Measurements from ENCODE around the gene MARCKS.

The MARCKS gene

GRCh38 chr6:113870917-113871316 is 13.8 kb downstream of the MARCKS start:
- Histone ChIP-seq H3K4me1 (ENCODE audit: insufficient read depth, low read length) (peaks cover 20% of the 10 kb centered on the region), H3K9me3 (ENCODE audit: insufficient read depth, low read length, severe bottlenecking) (no peaks in the 10 kb centered on the region), H3K27ac (ENCODE audit: low read length) (no peak overlapping the region), H3K79me2 (ENCODE audit: insufficient read depth, low read length) (no peaks in the 10 kb centered on the region), H2AFZ (ENCODE audit: low read depth, low read length) (no peak overlapping the region), H3K27me3 (ENCODE audit: insufficient read depth, low read length, poor library complexity) (no peaks in the 10 kb centered on the region), H3K36me3 (ENCODE audit: insufficient read depth, low read length) (no peaks in the 10 kb centered on the region), H4K20me1 (ENCODE audit: insufficient read depth, low read length) (no peaks in the 10 kb centered on the region), H3K4me3 (ENCODE audit: low read depth in 1 of 2, low read length in 2 of 2) (no peak overlapping the region), H3K9ac (ENCODE audit: low read depth, low read length) (no peak overlapping the region), H3K4me2 (ENCODE audit: insufficient read depth, low read length) (no peak overlapping the region)
- no peak for DNase-seq
- TF ChIP-seq EZH2 (IDR thresholded peaks at IDR 0.05; ENCODE audit: borderline replicate concordance, low read depth, low read length, severe bottlenecking) (no peak), CTCF (IDR thresholded peaks at IDR 0.05; ENCODE audit: borderline replicate concordance, extremely low read depth, low read length, poor library complexity, severe bottlenecking) (no peak)
- ATAC-seq (ENCODE audit: insufficient read depth, low read depth) = no peak

- ATAC-seq (ENCODE audit: insufficient read depth, low read depth) (no peak), DNase-seq (no peak)
- Histone ChIP-seq H3K9me3 (ENCODE audit: insufficient read depth, low read length, severe bottlenecking) (no peaks in the 10 kb centered on the region), H2AFZ (ENCODE audit: low read depth, low read length) (0 out of 2 replicates have a peak overlapping the region, but pooled peaks have one; percentile 13), H3K4me2 (ENCODE audit: insufficient read depth, low read length) (peak overlapping the region; percentile 79), H3K9ac (ENCODE audit: low read depth, low read length) (no peak overlapping the region), H4K20me1 (ENCODE audit: insufficient read depth, low read length) (no peaks in the 10 kb centered on the region), H3K4me1 (ENCODE audit: insufficient read depth, low read length) (peaks cover 20% of the 10 kb centered on the region), H3K27me3 (ENCODE audit: insufficient read depth, low read length, poor library complexity) (no peaks in the 10 kb centered on the region), H3K79me2 (ENCODE audit: insufficient read depth, low read length) (no peaks in the 10 kb centered on the region), H3K4me3 (ENCODE audit: low read depth in 1 of 2, low read length in 2 of 2) (peak overlapping the region in 1 of 2 experiments; percentile 40; a peak in 1 of 4 replicates), H3K27ac (ENCODE audit: low read length) (no peak overlapping the region), H3K36me3 (ENCODE audit: insufficient read depth, low read length) (no peaks in the 10 kb centered on the region)
- TF ChIP-seq CTCF (IDR thresholded peaks at IDR 0.05; ENCODE audit: borderline replicate concordance, extremely low read depth, low read length, poor library complexity, severe bottlenecking) (no peak), EZH2 (IDR thresholded peaks at IDR 0.05; ENCODE audit: borderline replicate concordance, low read depth, low read length, severe bottlenecking) (no peak)
Observed at GRCh38 chr6:113871975-113872374, 14.8 kb downstream of the MARCKS start.

GRCh38 chr6:113873043-113873667 is 16.0 kb downstream of the MARCKS start:
- Histone ChIP-seq H3K27me3 (ENCODE audit: insufficient read depth, low read length, poor library complexity) (no peaks in the 10 kb centered on the region), H3K36me3 (ENCODE audit: insufficient read depth, low read length) (no peaks in the 10 kb centered on the region), H3K4me2 (ENCODE audit: insufficient read depth, low read length) (peak overlapping the region; percentile 79), H3K79me2 (ENCODE audit: insufficient read depth, low read length) (no peaks in the 10 kb centered on the region), H3K4me3 (ENCODE audit: low read depth in 1 of 2, low read length in 2 of 2) (peak overlapping the region; percentile 6 to 68; a peak in 3 of 4 replicates), H4K20me1 (ENCODE audit: insufficient read depth, low read length) (no peaks in the 10 kb centered on the region), H3K9ac (ENCODE audit: low read depth, low read length) (peak overlapping the region; percentile 49), H3K4me1 (ENCODE audit: insufficient read depth, low read length) (peaks cover 20% of the 10 kb centered on the region), H2AFZ (ENCODE audit: low read depth, low read length) (peak overlapping the region; percentile 82), H3K27ac (ENCODE audit: low read length) (peak overlapping the region; percentile 74), H3K9me3 (ENCODE audit: insufficient read depth, low read length, severe bottlenecking) (no peaks in the 10 kb centered on the region)
- ATAC-seq (ENCODE audit: insufficient read depth, low read depth) = peak; percentile 97
- DNase-seq = peak; percentile 71
- TF ChIP-seq CTCF (IDR thresholded peaks at IDR 0.05; ENCODE audit: borderline replicate concordance, extremely low read depth, low read length, poor library complexity, severe bottlenecking) (no peak), EZH2 (IDR thresholded peaks at IDR 0.05; ENCODE audit: borderline replicate concordance, low read depth, low read length, severe bottlenecking) (no peak)

Data from DND-41 (cell line).